ENCODE measurements around the gene TLL1.

The TLL1 gene

DNA sequence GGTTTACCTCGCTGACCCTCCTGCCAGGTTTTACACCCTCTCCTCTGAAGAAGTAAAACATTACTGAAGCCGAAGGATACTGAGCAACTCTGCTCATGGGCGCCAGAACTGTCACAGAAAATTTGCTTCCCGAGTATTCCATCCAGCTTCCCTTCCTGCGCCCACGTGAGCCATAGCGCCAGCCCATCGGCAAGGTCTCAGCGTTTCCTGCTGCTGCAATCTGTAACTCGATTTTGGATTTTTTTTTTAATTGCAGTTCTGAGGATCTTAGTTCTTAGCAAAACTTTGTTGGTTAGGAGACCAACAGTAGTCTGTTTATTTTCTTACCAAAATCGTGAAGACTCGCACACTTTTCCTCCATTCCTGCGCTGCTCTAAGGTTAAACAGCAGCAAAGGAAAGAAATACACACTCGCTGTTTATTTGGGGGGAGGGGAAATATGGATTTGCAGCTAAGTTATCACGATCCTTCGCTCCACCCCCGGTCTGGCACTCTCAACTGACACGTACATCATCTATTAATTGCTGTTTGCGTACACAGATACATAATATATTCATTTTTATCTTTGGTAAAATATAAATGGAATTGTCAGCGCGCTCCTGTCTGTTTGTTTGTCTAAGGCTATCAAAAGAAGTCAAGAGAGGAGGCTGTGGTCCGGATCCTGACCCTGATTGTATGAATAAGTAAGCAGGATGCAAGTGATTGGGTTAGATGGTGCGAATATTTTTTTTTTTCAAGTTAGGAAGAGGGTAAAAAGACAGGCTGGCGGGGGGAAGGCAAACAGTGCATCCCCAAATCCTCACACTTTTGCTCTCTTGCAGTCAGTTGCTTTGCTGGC is at the start of gene TLL1:
TSS of gene TLL1 (plus strand) at position 777 of the 837 bp plus-strand sequence. CDS start 668 bp downstream, outside the sequence.
- peak within 1 kb of the TSS; percentile 61 for H3K4me3 ChIP-seq (ENCODE audit: low read depth, low read length)
- no peak for DNase-seq (ENCODE audit: low read depth)
- in situ Hi-C loops (cut with HindIII; ENCODE audit: low sequenced_read_pairs): no loop called here
- TF ChIP-seq, protein P1, sequence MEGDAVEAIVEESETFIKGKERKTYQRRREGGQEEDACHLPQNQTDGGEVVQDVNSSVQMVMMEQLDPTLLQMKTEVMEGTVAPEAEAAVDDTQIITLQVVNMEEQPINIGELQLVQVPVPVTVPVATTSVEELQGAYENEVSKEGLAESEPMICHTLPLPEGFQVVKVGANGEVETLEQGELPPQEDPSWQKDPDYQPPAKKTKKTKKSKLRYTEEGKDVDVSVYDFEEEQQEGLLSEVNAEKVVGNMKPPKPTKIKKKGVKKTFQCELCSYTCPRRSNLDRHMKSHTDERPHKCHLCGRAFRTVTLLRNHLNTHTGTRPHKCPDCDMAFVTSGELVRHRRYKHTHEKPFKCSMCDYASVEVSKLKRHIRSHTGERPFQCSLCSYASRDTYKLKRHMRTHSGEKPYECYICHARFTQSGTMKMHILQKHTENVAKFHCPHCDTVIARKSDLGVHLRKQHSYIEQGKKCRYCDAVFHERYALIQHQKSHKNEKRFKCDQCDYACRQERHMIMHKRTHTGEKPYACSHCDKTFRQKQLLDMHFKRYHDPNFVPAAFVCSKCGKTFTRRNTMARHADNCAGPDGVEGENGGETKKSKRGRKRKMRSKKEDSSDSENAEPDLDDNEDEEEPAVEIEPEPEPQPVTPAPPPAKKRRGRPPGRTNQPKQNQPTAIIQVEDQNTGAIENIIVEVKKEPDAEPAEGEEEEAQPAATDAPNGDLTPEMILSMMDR (IDR thresholded peaks at IDR 0.05; ENCODE audit: low read depth, low read length, missing control alignments): no peak

DNA sequence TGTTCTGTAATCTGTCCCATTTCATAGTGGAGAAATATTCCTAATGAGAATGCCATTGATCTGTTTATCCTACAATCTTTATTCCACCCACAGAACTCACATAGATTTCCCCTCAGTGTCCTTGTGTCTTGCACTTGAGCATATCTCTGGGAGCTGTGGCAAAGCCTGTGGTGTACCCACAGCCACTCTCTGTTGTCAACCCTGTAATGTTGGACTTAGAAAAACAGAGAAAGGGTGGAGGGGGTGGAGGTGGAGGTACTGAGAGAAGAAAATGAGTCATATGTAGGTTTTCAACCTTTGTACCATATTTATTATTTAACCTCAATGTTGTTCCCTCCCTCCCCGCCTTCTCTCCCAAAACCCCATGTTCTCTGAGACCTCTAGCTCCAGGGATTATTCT is 46.9 kb upstream of the TLL1 start:
- DNase-seq (ENCODE audit: low read depth): no peak
- TF ChIP-seq, protein P1 (IDR thresholded peaks at IDR 0.05; ENCODE audit: low read depth, low read length, missing control alignments): no peak
- H3K4me3 ChIP-seq (ENCODE audit: low read depth, low read length): no peak overlapping the region
- in situ Hi-C loops (cut with HindIII; ENCODE audit: low sequenced_read_pairs): no loop called here

DNA sequence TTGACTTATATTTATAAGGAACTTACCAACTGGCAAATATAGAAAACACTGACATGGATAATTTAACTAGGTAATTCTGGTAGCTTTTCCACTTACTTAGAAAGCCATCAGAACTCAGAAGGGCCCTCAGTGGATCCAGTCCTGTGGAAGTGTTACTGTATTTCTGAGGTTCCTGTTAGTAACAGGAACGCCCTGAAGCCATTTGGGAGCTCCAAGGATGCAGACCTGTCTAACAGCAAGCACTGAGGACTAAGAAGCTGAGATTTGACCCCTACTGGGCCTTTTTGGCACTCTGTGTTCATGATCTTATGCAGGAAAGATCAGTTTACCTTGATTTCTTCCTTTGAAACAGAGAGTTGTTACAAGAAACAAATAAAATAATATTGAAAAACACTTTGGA is 46.0 kb upstream of the TLL1 start:
- DNase-seq (ENCODE audit: low read depth): no peak
- no peak overlapping the region for H3K4me3 ChIP-seq (ENCODE audit: low read depth, low read length)
- in situ Hi-C loops (cut with HindIII; ENCODE audit: low sequenced_read_pairs): no loop called here
- TF ChIP-seq, protein P1 (IDR thresholded peaks at IDR 0.05; ENCODE audit: low read depth, low read length, missing control alignments): no peak

DNA sequence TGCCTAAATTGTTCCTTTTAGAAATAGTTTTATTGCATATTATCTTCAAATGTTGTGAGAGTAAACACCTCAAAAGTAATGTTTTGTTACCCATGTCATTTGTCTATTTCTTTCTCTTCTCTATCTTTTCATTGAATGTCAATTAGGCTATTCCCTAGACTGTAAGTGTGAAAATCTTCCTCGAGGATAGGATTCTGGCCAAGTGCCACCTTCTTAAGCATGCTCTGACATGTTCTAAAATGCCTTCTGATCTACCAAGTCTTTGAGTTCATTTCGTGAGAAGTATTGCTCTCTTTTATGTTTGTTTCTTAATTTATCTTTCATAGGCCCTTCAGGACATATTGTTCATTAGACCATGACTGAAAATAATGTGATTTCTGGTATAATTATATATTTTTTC is 44.1 kb upstream of the TLL1 start:
- in situ Hi-C loops (cut with HindIII; ENCODE audit: low sequenced_read_pairs): no loop called here
- no peak overlapping the region for H3K4me3 ChIP-seq (ENCODE audit: low read depth, low read length)
- DNase-seq (ENCODE audit: low read depth): no peak
- TF ChIP-seq, protein P1 (IDR thresholded peaks at IDR 0.05; ENCODE audit: low read depth, low read length, missing control alignments): no peak

DNA sequence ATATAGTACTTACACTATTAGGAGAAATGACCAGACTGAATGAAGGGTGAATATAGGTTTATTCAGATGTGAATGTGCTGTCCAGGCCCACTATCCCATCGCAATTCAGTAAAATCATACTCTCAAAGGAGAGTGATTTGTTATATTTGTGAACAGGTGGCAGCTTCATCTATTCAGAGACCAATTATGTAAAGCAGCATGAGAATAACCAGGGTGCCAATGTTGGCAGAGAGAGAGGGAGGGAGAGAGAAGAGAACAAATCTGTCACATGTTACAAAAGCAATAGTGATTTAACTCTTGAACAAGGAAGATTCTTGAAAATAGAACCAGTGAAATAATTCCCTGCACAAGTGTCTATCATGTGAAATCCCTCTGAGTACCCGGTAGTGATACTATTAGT is 38.9 kb upstream of the TLL1 start:
- H3K4me3 ChIP-seq (ENCODE audit: low read depth, low read length): no peak overlapping the region
- DNase-seq (ENCODE audit: low read depth): no peak
- in situ Hi-C loops (cut with HindIII; ENCODE audit: low sequenced_read_pairs): no loop called here
- TF ChIP-seq, protein P1 (IDR thresholded peaks at IDR 0.05; ENCODE audit: low read depth, low read length, missing control alignments): no peak

DNA sequence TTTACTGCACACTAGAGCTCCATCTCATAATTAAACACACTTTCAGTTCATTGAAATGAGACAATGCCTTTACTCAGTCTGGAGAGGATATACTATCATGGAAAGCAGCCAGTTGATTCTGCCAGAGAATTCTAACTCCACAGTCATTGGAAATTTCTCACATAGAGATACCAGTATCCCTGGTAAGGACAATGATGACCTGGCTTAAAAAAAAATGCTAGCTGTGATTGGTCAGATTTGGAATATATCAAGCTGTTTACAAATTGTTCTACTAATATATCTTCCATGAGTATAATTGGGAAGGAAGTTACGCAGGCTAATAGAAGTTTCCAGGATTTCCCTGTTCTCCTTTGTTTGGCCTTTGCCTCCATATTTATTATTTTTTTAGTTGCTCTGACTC is 34.5 kb upstream of the TLL1 start:
- in situ Hi-C loops (cut with HindIII; ENCODE audit: low sequenced_read_pairs): no loop called here
- DNase-seq (ENCODE audit: low read depth): no peak
- H3K4me3 ChIP-seq (ENCODE audit: low read depth, low read length): no peak overlapping the region
- TF ChIP-seq, protein P1 (IDR thresholded peaks at IDR 0.05; ENCODE audit: low read depth, low read length, missing control alignments): no peak
